ENCODE measurements around the gene NUAK2. TPM values are rescaled to one million over a fixed set of nuclear protein-coding genes. Genes with fewer than 3 reads are reported as not detected.

The NUAK2 gene
- total RNA-seq, 2 experiments from 2014 or later, result 14.9 to 15.3 TPM

GRCh38 chr1:205272536-205272935 lies 49.0 kb downstream of the NUAK2 start:
- DNase-seq, result no peak
- no peaks in the 10 kb centered on the region for H3K36me3 ChIP-seq (ENCODE audit: insufficient read depth, low read length)
- no peak for TF ChIP-seq CTCF (IDR thresholded peaks at IDR 0.05)
- H3K4me1 ChIP-seq (ENCODE audit: insufficient read depth, low read length), result peaks cover 38% of the 10 kb centered on the region
- H3K4me3 ChIP-seq (ENCODE audit: low read length), result no peak overlapping the region
- H3K4me3 Mint-ChIP-seq, result no peak overlapping the region
- H3K27me3 Mint-ChIP-seq, result no peaks in the 10 kb centered on the region
- H3K27me3 ChIP-seq (ENCODE audit: control insufficient read depth in 1 of 2, insufficient read depth in 2 of 2, low read length in 2 of 2), result no peaks in the 10 kb centered on the region
- ChIA-PET CTCF (interaction anchor here (1.2 to 11.3 kb wide), 5 partner anchors 13 to 82 kb away, joined by 3 to 322 read pairs (median 41); partner anchors contain the start of gene NUAK2), POLR2A (interaction anchor here (1.4 to 19.9 kb wide), 3 partner anchors 14 to 55 kb away, joined by 5 to 918 read pairs (median 356); partner anchors contain the start of gene NUAK2)
- H3K27ac Mint-ChIP-seq, result no peak overlapping the region
- no peaks in the 10 kb centered on the region for H3K9me3 ChIP-seq (ENCODE audit: control insufficient read depth in 1 of 2, insufficient read depth in 1 of 2, low read length in 2 of 2)
- no peak overlapping the region for H3K27ac ChIP-seq (ENCODE audit: low read depth in 1 of 2, low read length in 2 of 2)
- peaks cover 29% of the 10 kb centered on the region for H3K4me1 Mint-ChIP-seq (ENCODE audit: low read depth)
- ATAC-seq (ENCODE audit: poor library complexity), result no peak
- no peaks in the 10 kb centered on the region for H3K36me3 Mint-ChIP-seq (ENCODE audit: low read depth)
- intact Hi-C loops (cut with DNase I, micrococcal nuclease), result loop anchor here (2.0 to 10.0 kb wide), 3 partner anchors 155 to 362 kb away; partner anchors contain the start of gene ELK4 (in 1 of the 2)
- H3K9me3 Mint-ChIP-seq, result no peaks in the 10 kb centered on the region

GRCh38 chr1:205271745-205272144 lies 49.8 kb downstream of the NUAK2 start:
- H3K9me3 Mint-ChIP-seq, result no peaks in the 10 kb centered on the region
- POLR2A ChIA-PET, result interaction anchor here (8.8 to 19.9 kb wide), 2 partner anchors 15 to 46 kb away, joined by 356 to 918 read pairs; partner anchors contain the start of gene NUAK2
- CTCF ChIA-PET, result interaction anchor here (2.0 to 11.3 kb wide), 4 partner anchors 14 to 82 kb away, joined by 6 to 322 read pairs (median 90); partner anchors contain the start of gene NUAK2
- no peak overlapping the region for H3K27ac Mint-ChIP-seq
- peaks cover 25% of the 10 kb centered on the region for H3K4me1 Mint-ChIP-seq (ENCODE audit: low read depth)
- TF ChIP-seq CTCF (IDR thresholded peaks at IDR 0.05), result no peak
- no peaks in the 10 kb centered on the region for H3K27me3 Mint-ChIP-seq
- Histone ChIP-seq H3K36me3 (ENCODE audit: insufficient read depth, low read length) (no peaks in the 10 kb centered on the region), H3K4me1 (ENCODE audit: insufficient read depth, low read length) (peaks cover 37% of the 10 kb centered on the region), H3K27me3 (ENCODE audit: control insufficient read depth in 1 of 2, insufficient read depth in 2 of 2, low read length in 2 of 2) (no peaks in the 10 kb centered on the region), H3K4me3 (ENCODE audit: low read length) (no peak overlapping the region), H3K27ac (ENCODE audit: low read depth in 1 of 2, low read length in 2 of 2) (no peak overlapping the region), H3K9me3 (ENCODE audit: control insufficient read depth in 1 of 2, insufficient read depth in 1 of 2, low read length in 2 of 2) (no peaks in the 10 kb centered on the region)
- ATAC-seq (ENCODE audit: poor library complexity), result no peak
- H3K4me3 Mint-ChIP-seq, result no peak overlapping the region
- DNase-seq, result no peak
- H3K36me3 Mint-ChIP-seq (ENCODE audit: low read depth), result no peaks in the 10 kb centered on the region
- intact Hi-C loops (cut with DNase I, micrococcal nuclease), result loop anchor here (2.0 to 10.0 kb wide), 3 partner anchors 156 to 363 kb away; partner anchors contain the start of gene ELK4 (in 1 of the 2)

GRCh38 chr1:205271277-205271676 lies 50.3 kb downstream of the NUAK2 start:
- H3K27me3 ChIP-seq (ENCODE audit: control insufficient read depth in 1 of 2, insufficient read depth in 2 of 2, low read length in 2 of 2), result no peaks in the 10 kb centered on the region
- DNase-seq (no peak), ATAC-seq (ENCODE audit: poor library complexity) (no peak)
- Mint-ChIP-seq H3K36me3 (ENCODE audit: low read depth) (no peaks in the 10 kb centered on the region), H3K9me3 (no peaks in the 10 kb centered on the region), H3K4me1 (ENCODE audit: low read depth) (peaks cover 22% of the 10 kb centered on the region), H3K27ac (no peak overlapping the region), H3K27me3 (no peaks in the 10 kb centered on the region), H3K4me3 (no peak overlapping the region)
- no peak overlapping the region for H3K27ac ChIP-seq (ENCODE audit: low read depth in 1 of 2, low read length in 2 of 2)
- TF ChIP-seq CTCF (IDR thresholded peaks at IDR 0.05), result no peak
- intact Hi-C loops (cut with DNase I, micrococcal nuclease), result loop anchor here in 1 of 2 experiments (5.0 to 10.0 kb wide), 2 partner anchors 156 to 364 kb away; partner anchors contain the start of gene ELK4
- ChIA-PET POLR2A (interaction anchor here (1.3 to 19.9 kb wide), 2 partner anchors 46 to 54 kb away, joined by 4 to 918 read pairs; partner anchors contain the start of gene NUAK2), CTCF (interaction anchor here (1.0 to 11.3 kb wide), 4 partner anchors 15 to 214 kb away, joined by 3 to 322 read pairs (median 72); partner anchors contain the start of gene NUAK2)
- no peaks in the 10 kb centered on the region for H3K9me3 ChIP-seq (ENCODE audit: control insufficient read depth in 1 of 2, insufficient read depth in 1 of 2, low read length in 2 of 2)
- peaks cover 32% of the 10 kb centered on the region for H3K4me1 ChIP-seq (ENCODE audit: insufficient read depth, low read length)
- H3K36me3 ChIP-seq (ENCODE audit: insufficient read depth, low read length), result no peaks in the 10 kb centered on the region
- no peak overlapping the region for H3K4me3 ChIP-seq (ENCODE audit: low read length)
